Kidney (tissue), 14 donors: ENCODE data around the gene CATSPER4. TPM values are rescaled to one million over a fixed set of nuclear protein-coding genes. Genes with fewer than 3 reads are reported as not detected.

Source experiments
- DNase-seq, 5 donors: peaks; one replicate each; pipeline ENCODE4 v3.0.0-alpha.2; 2013 to 2020
- FAIRE-seq: peaks from 2 replicates; lab custom pipeline; 2012; peaks lifted over from hg19 to GRCh38; lab: Jason Lieb, UNC
- H3K27ac ChIP-seq, 2 donors: one replicate each; pipeline ENCODE4 v1.7.0; 2013; ENCODE audit warnings: low read depth in 2 of 2, low read length in 2 of 2, inconsistent platforms in 1 of 2
- H3K27me3 ChIP-seq: one replicate; pipeline ENCODE4 v1.7.1; 2013; ENCODE audit warnings: low read length, inconsistent platforms; ENCODE audit not compliant: control insufficient read depth, insufficient read depth
- H3K36me3 ChIP-seq, 3 donors: one replicate each; pipeline versions ENCODE4 v1.7.0 to v1.7.1; 2013; ENCODE audit warnings: low read length in 3 of 3, control low read depth in 1 of 3, inconsistent platforms in 1 of 3; ENCODE audit not compliant: insufficient read depth in 3 of 3, control insufficient read depth in 2 of 3
- H3K4me1 ChIP-seq, 3 donors: one replicate each; pipeline versions ENCODE4 v1.7.0 to v1.7.1; 2013; ENCODE audit warnings: low read length in 3 of 3, inconsistent platforms in 1 of 3, low read depth in 1 of 3; ENCODE audit not compliant: control insufficient read depth in 2 of 3, insufficient read depth in 2 of 3
- H3K4me3 ChIP-seq, 3 donors: one replicate each; pipeline versions ENCODE4 v1.7.0 to v1.8.1; 2013; ENCODE audit warnings: low read length in 3 of 3, control low read depth in 1 of 3, inconsistent platforms in 1 of 3
- H3K9ac ChIP-seq, 3 donors: one replicate each; pipeline versions ENCODE4 v1.7.0 to v1.7.1; 2013; ENCODE audit warnings: low read length in 3 of 3, control low read depth in 1 of 3, inconsistent platforms in 1 of 3
- H3K9me3 ChIP-seq, 3 donors: one replicate each; pipeline versions ENCODE4 v1.7.0 to v1.7.1; 2013; ENCODE audit warnings: low read length in 3 of 3, control low read depth in 1 of 3, inconsistent platforms in 1 of 3; ENCODE audit not compliant: control insufficient read depth in 2 of 3, insufficient read depth in 1 of 3
- intact Hi-C: fragments of 100-400 bp; cut with DNase I; formaldehyde crosslinking; loops from one replicate; pipeline ENCODE4 v1.11.1; 2022
- polyA plus RNA-seq: library from polyadenylated mRNA; stranded (reverse); fragments of 350-450 nt; fragmentation: Illumina TruSeq; extraction: RNeasy Lipid Tissue Mini Kit (QIAGEN cat#74804); gene quantifications from one replicate; pipeline ENCODE4 v1.2.3, GENCODE V29; 2014; ENCODE audit warnings: low read depth, low replicate concordance; ENCODE audit not compliant: insufficient read depth
- total RNA-seq: library from RNA; stranded (reverse); fragmentation: NEBNext Ultra II Directional; extraction: Animal tissue kit (Norgen Biotek cat#: 25700); gene quantifications from one replicate; pipeline ENCODE4 v1.2.1, GENCODE V29; 2021
- TF ChIP-seq, protein P1 (sequence below): IDR thresholded peaks from 3 replicates; pipeline ENCODE4 v1.5.1; 2012; ENCODE audit warnings: mild to moderate bottlenecking, moderate library complexity, borderline replicate concordance; ENCODE audit not compliant: insufficient read depth; ENCODE audit errors: extremely low read depth
- donor health status: control.
- donor health status: control.
- donor health status: control.
- donor health status: control.
- donor health status: control.
- donor health status: DM: yes; HTN: yes; CAD: no.
- donor health status: Normal renal cell carcinoma (clear cell type).

CATSPER4 gene
- total and polyA plus RNA-seq, 2 donors from 2014 or later, result not detected

DNA sequence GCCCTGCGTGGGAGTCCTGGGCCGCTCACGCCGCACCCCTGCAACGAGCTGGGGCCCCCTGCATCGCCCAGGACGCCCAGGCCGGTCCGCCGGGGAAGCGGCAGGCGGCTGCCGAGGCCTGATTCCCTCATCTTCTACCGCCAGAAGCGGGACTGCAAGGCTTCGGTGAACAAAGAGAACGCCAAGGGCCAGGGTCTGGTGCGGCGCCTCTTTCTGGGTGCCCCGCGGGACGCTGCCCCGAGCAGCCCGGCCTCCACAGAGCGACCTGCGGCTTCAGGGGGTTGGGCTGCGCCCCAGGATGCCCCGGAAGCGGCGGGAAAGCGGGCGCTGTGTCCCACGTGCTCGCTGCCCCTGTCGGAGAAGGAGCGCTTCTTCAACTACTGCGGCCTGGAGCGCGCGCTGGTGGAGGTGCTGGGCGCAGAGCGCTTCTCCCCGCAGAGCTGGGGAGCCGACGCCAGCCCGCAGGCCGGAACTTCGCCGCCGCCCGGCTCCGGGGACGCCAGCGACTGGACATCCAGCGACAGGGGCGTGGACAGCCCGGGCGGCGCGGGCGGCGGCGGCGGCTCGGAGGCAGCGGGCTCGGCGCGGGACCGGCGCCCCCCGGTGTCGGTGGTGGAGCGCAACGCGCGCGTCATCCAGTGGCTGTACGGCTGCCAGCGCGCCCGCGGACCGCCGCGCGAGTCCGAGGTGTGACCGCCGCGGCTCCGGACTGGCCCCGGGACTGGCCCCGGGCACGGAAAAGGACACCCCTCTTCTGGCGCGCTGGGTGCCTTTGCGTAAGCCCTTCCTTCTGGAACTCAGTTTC, 28.8 kb upstream of the CATSPER4 start:
- H3K4me3 ChIP-seq, result peak overlapping the region in 2 of 3 donors; percentile 44 to 45
- no peaks in the 10 kb centered on the region for H3K27me3 ChIP-seq
- DNase-seq, result peak in 4 of 5 donors; percentile 68 to 83 (median 76)
- H3K9ac ChIP-seq, result no peak overlapping the region
- intact Hi-C loops, result no loop called here
- H3K9me3 ChIP-seq, result no peaks in the 10 kb centered on the region
- H3K4me1 ChIP-seq, result peaks cover 0 to 13% (median 0%) of the 10 kb centered on the region in 3 donors
- no peak for FAIRE-seq
- H3K27ac ChIP-seq, result no peak overlapping the region
- TF ChIP-seq, protein P1, sequence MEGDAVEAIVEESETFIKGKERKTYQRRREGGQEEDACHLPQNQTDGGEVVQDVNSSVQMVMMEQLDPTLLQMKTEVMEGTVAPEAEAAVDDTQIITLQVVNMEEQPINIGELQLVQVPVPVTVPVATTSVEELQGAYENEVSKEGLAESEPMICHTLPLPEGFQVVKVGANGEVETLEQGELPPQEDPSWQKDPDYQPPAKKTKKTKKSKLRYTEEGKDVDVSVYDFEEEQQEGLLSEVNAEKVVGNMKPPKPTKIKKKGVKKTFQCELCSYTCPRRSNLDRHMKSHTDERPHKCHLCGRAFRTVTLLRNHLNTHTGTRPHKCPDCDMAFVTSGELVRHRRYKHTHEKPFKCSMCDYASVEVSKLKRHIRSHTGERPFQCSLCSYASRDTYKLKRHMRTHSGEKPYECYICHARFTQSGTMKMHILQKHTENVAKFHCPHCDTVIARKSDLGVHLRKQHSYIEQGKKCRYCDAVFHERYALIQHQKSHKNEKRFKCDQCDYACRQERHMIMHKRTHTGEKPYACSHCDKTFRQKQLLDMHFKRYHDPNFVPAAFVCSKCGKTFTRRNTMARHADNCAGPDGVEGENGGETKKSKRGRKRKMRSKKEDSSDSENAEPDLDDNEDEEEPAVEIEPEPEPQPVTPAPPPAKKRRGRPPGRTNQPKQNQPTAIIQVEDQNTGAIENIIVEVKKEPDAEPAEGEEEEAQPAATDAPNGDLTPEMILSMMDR, result peak; percentile 28
- no peaks in the 10 kb centered on the region for H3K36me3 ChIP-seq

DNA sequence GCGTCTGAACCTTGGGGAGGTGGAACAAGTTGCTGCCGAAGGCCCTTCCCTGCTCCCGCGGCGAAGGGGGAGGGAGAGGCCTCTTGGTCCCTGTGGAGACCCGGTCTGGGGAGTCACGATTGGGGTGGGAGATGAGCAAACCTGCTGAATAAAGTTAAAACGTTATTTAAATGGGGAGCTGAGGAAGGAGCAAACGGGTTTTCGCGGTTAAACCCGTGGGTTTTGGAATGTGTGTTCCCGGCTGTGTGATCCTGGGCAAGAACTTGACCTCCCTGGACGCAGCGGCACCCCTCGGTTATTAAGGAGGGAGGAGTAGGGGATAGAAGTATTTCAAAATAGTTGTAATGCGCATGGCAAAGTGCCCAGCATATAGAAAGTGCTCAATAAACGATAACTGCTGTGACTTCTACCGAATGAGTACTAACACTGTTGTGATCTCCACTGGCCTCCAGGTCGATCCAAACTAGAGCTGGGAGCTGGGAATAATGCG, 28.1 kb upstream of the CATSPER4 start:
- H3K9ac ChIP-seq, result no peak overlapping the region
- TF ChIP-seq, protein P1, result no peak
- peaks cover 0 to 13% (median 0%) of the 10 kb centered on the region in 3 donors for H3K4me1 ChIP-seq
- no peaks in the 10 kb centered on the region for H3K9me3 ChIP-seq
- DNase-seq (no peak), FAIRE-seq (no peak)
- no peak overlapping the region for H3K27ac ChIP-seq
- no peaks in the 10 kb centered on the region for H3K36me3 ChIP-seq
- no peaks in the 10 kb centered on the region for H3K27me3 ChIP-seq
- intact Hi-C loops, result no loop called here
- H3K4me3 ChIP-seq, result peak overlapping the region in 2 of 3 donors; percentile 44 to 45

- Histone ChIP-seq H3K36me3 (no peaks in the 10 kb centered on the region), H3K4me1 (peaks cover 0 to 13% (median 0%) of the 10 kb centered on the region in 3 donors), H3K4me3 (peak overlapping the region in 1 of 3 donors; percentile 37), H3K27ac (no peak overlapping the region), H3K27me3 (no peaks in the 10 kb centered on the region), H3K9me3 (no peaks in the 10 kb centered on the region), H3K9ac (peak overlapping the region in 1 of 3 donors; percentile 56)
- DNase-seq, result peak in 1 of 5 donors; percentile 62
- TF ChIP-seq, protein P1, result no peak
- FAIRE-seq, result no peak
- intact Hi-C loops, result no loop called here
These were observed 26.7 kb upstream of the CATSPER4 start for GRCh38 chr1:26163684-26164035.
